Hematopoietic multipotent progenitor cell treated with erythropoietin and hydrocortisone succinate and interleukin-3 and kit ligand, for 15 days (in vitro differentiated cells): ENCODE measurements around the gene ZNF839.
A peak's percentile ranks its signal among the peaks of the same experiment; 100 is the strongest.
"Not testable (repeated sequence)": the region's sequence is repeated elsewhere in the genome, so short reads cannot be mapped to it uniquely, and the experiment has no call there.

Source experiments
- DNase-seq: peaks from one replicate; pipeline ENCODE4 v3.0.0-alpha.2; 2015; ENCODE audit warnings: low spot score

The ZNF839 gene

GRCh38 chr14:102342238-102342637 lies 22.7 kb downstream of the ZNF839 start:
- no peak for DNase-seq

GRCh38 chr14:102344084-102344483 lies 24.5 kb downstream of the ZNF839 start:
- no peak for DNase-seq

GRCh38 chr14:102344485-102344884 lies 24.9 kb downstream of the ZNF839 start:
- no peak for DNase-seq

- DNase-seq: no peak
Measured at GRCh38 chr14:102345232-102345631, 25.7 kb downstream of the ZNF839 start.

GRCh38 chr14:102346645-102347044 lies 27.1 kb downstream of the ZNF839 start:
- DNase-seq: no peak

- no peak for DNase-seq
Measured at GRCh38 chr14:102348376-102348775, 28.8 kb downstream of the ZNF839 start.

- no peak for DNase-seq
Measured at GRCh38 chr14:102351023-102351422, 31.5 kb downstream of the ZNF839 start.

- DNase-seq: not testable (repeated sequence)
Measured at GRCh38 chr14:102351593-102351992, 32.0 kb downstream of the ZNF839 start.

GRCh38 chr14:102352213-102352612 lies 32.7 kb downstream of the ZNF839 start:
- DNase-seq: no peak

- DNase-seq: no peak
Measured at GRCh38 chr14:102353126-102353619, 33.6 kb downstream of the ZNF839 start.

- DNase-seq: no peak
Measured at GRCh38 chr14:102356280-102356679, 36.7 kb downstream of the ZNF839 start.

GRCh38 chr14:102359341-102359740 lies 39.8 kb downstream of the ZNF839 start:
- DNase-seq: no peak

GRCh38 chr14:102360388-102360787 lies 40.8 kb downstream of the ZNF839 start:
- no peak for DNase-seq

GRCh38 chr14:102362084-102362483 lies 42.5 kb downstream of the ZNF839 start:
- peak; percentile 27 for DNase-seq

- DNase-seq: peak; percentile 95
Measured at GRCh38 chr14:102362545-102363181, 43.1 kb downstream of the ZNF839 start, which contains the start of the genes CINP and TECPR2. Gene CINP (minus strand): TSS chr14:102362890. CDS start chr14:102362851, 39 bp downstream. Gene TECPR2 (plus strand): TSS chr14:102362941. CDS start chr14:102376722, 13,781 bp downstream.

GRCh38 chr14:102363182-102363943 lies 43.8 kb downstream of the ZNF839 start:
- peak; percentile 26 for DNase-seq

GRCh38 chr14:102370305-102370809 lies 50.8 kb downstream of the ZNF839 start:
- DNase-seq: no peak

GRCh38 chr14:102371361-102371760 lies 51.8 kb downstream of the ZNF839 start:
- DNase-seq: no peak

GRCh38 chr14:102373110-102373509 lies 53.6 kb downstream of the ZNF839 start:
- no peak for DNase-seq

GRCh38 chr14:102374264-102374663 lies 54.7 kb downstream of the ZNF839 start:
- DNase-seq: no peak

GRCh38 chr14:102375119-102375518 lies 55.6 kb downstream of the ZNF839 start:
- DNase-seq: no peak

GRCh38 chr14:102377696-102378095 lies 58.1 kb downstream of the ZNF839 start:
- no peak for DNase-seq

- no peak for DNase-seq
Measured at GRCh38 chr14:102378830-102379229, 59.3 kb downstream of the ZNF839 start.
